GM18870 (cell line): ENCODE data around the gene SLITRK5.

Experiments
- ATAC-seq: cut with Tn5 transposase; IDR thresholded peaks from one replicate; pipeline ENCODE4 v1.9.1; 2021; ENCODE audit warnings: moderate library complexity; ENCODE audit not compliant: unreplicated experiment

The SLITRK5 gene

GRCh38 chr13:87698268-87698667 is 27.1 kb downstream of the SLITRK5 start:
- ATAC-seq = no peak

- ATAC-seq = no peak
These were observed 38.8 kb downstream of the SLITRK5 start for GRCh38 chr13:87709947-87710346.

GRCh38 chr13:87712012-87712411 is 40.8 kb downstream of the SLITRK5 start:
- no peak for ATAC-seq
